ENCODE measurements around the gene CDHR2.

CDHR2 gene

DNA sequence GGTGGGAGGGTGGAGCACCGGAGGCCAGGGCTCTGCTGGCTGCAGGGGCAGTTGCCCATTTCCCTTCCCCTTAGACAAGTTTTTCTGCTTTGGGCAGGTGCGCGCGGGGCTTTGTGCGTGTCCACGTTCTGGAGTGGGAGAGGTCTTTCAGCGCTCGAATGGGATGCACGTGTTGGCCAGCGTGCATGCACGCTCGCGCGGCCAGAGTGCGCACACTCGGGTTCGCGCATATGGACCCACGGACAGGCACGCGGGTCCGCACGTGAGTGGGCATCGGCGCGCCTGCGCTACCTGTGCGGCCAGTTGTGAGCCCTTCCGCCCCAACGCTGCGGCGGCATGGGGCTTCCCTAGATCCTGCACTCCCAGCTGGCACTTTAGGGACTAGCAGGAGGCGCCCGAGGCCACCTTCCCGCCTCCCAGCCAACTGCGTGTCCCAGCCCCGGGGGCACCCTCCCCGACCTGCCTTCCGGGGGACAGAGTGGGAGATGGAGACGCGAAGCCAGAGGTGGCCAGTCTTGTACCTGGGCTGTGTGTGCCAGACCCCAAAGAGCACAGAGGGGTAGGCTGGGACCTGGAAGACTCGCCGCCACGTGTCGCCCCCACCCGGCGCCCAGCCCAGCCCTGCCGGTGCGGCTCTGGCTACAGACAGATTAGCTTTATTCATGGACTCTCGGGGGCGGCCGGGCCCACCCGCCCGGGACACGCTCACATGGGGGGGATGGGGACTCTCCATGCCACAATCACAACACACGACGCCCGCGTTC, 70.6 kb downstream of the CDHR2 start:
- FAIRE-seq (no peak), DNase-seq (ENCODE audit: insufficient read length, low spot score) (no peak)
- no peak for TF ChIP-seq SPI1 (IDR thresholded peaks at IDR 0.05; ENCODE audit: low read depth, low read length)
- TF ChIP-seq TAF1 (IDR thresholded peaks at IDR 0.05; ENCODE audit: low read depth, low read length): no peak
- TF ChIP-seq POLR2AphosphoS5 (IDR thresholded peaks at IDR 0.05; ENCODE audit: low read depth, low read length): no peak
- TF ChIP-seq PAX5 (IDR thresholded peaks at IDR 0.05; ENCODE audit: insufficient read depth, low read length, severe bottlenecking): no peak
- no peak for TF ChIP-seq POU2F2 (IDR thresholded peaks at IDR 0.05; ENCODE audit: low read depth, low read length)
- no peak for TF ChIP-seq POLR2A (IDR thresholded peaks at IDR 0.05; ENCODE audit: low read depth, low read length)

DNA sequence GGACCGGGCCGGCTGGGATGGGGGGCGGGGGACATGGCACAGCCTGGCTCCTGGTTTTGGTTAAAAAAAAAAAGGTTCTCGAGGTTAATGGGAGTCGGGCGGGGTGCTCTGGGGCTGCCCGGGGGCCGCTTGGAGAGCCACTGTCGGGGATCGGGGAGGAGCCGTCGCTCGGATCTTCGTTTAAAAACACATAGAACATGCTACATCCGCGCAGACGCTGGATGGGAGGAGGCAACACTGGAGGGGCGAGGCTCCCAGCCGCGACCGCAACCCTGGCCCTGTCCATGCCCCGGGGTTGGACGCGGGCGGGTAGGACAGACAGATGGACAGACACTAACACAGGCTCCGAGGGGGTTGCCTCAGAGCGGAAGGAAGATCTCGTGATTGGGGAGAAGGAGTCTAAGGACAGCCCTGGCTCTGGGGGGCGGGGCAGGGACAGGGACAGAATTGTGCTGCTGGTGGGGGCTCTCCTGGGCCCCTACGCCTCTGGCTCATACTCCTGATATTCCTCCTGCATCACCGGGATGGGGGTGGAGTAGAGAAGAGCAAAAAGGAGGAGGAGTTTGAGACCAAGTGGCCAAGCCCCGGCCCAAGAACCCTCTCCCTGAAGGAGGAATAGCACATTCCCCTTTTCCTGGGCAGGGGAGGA, 71.3 kb downstream of the CDHR2 start:
- FAIRE-seq (no peak), DNase-seq (ENCODE audit: insufficient read length, low spot score) (no peak)

DNA sequence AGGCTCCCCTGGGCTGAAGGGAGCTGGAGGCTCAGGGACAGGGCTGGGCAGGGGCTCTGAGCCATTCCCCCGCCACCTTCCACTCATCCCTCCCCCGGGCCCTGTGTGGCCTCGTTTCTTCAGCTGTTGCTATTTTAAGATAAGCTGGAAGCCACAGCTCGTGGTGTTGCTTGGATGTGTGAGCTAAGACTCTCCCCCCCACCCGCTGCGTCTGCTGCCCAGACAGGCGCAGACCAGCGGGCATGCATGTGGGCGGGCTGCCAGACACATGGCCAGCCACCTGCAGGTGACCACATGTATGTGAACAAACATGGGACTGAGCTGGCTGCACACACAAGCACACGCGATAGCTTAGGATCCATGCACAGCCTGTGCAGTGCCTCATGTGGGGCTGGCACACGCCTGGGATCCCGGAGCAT, 72.5 kb downstream of the CDHR2 start:
- no peak for DNase-seq (ENCODE audit: insufficient read length, low spot score)

More for the DNA sequence above, 71.3 kb downstream of the CDHR2 start:
- no peak for TF ChIP-seq POLR2A (IDR thresholded peaks at IDR 0.05; ENCODE audit: low read depth, low read length)

DNA sequence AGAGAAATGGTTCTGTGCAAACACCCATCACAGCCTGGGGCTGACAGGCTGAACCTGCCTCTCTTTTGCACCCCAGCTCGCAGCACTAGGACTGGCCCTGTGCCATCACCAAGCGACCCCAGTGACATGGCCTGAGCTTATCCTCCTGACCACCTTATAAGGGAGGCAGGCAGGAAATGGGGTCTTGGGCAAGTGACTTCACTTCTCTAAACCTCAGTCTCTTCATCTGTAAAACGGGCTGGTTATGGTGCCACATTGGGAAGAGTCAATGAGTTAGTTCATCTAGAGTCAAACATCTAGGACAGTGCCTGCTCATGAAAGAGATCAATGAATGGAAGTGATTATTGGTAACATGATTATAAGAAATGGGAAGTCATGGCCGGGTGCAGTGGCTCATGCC, 75.0 kb downstream of the CDHR2 start:
- TF ChIP-seq POU2F2 (IDR thresholded peaks at IDR 0.05; ENCODE audit: low read depth, low read length): no peak
- TF ChIP-seq PAX5 (IDR thresholded peaks at IDR 0.05; ENCODE audit: insufficient read depth, low read length, severe bottlenecking): no peak
- TF ChIP-seq SPI1 (IDR thresholded peaks at IDR 0.05; ENCODE audit: low read depth, low read length): no peak
- no peak for TF ChIP-seq POLR2A (IDR thresholded peaks at IDR 0.05; ENCODE audit: low read depth, low read length)
- no peak for TF ChIP-seq TAF1 (IDR thresholded peaks at IDR 0.05; ENCODE audit: low read depth, low read length)
- no peak for DNase-seq (ENCODE audit: insufficient read length, low spot score)
- FAIRE-seq: no peak

More for the DNA sequence above, 72.5 kb downstream of the CDHR2 start:
- FAIRE-seq: no peak
- TF ChIP-seq TAF1 (IDR thresholded peaks at IDR 0.05; ENCODE audit: low read depth, low read length): no peak
- TF ChIP-seq POLR2AphosphoS5 (IDR thresholded peaks at IDR 0.05; ENCODE audit: low read depth, low read length): no peak
- TF ChIP-seq PAX5 (IDR thresholded peaks at IDR 0.05; ENCODE audit: insufficient read depth, low read length, severe bottlenecking): no peak
- no peak for TF ChIP-seq POLR2A (IDR thresholded peaks at IDR 0.05; ENCODE audit: low read depth, low read length)
- no peak for TF ChIP-seq POU2F2 (IDR thresholded peaks at IDR 0.05; ENCODE audit: low read depth, low read length)
- TF ChIP-seq SPI1 (IDR thresholded peaks at IDR 0.05; ENCODE audit: low read depth, low read length): no peak

DNA sequence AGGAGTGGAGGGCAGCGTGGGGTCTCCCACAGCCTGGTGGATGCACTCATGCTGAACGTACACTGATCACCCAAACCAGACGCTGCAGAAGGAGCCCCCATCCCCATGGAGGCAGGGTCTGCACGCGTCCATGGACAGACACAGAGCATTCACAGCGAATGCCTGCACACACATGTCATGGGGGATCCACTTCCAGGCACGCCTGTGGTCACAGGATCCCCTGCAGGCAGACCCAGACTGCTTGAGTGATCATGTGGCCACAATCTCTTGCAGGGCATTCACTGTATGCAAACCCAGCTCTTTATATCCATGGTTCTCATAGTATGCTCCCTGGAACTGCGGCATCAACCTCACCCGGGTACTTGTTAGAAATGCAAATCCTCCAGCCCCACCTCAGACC, 75.8 kb downstream of the CDHR2 start:
- no peak for FAIRE-seq
- no peak for TF ChIP-seq POU2F2 (IDR thresholded peaks at IDR 0.05; ENCODE audit: low read depth, low read length)
- TF ChIP-seq PAX5 (IDR thresholded peaks at IDR 0.05; ENCODE audit: insufficient read depth, low read length, severe bottlenecking): no peak
- no peak for TF ChIP-seq SPI1 (IDR thresholded peaks at IDR 0.05; ENCODE audit: low read depth, low read length)
- TF ChIP-seq TAF1 (IDR thresholded peaks at IDR 0.05; ENCODE audit: low read depth, low read length): no peak
- no peak for TF ChIP-seq POLR2AphosphoS5 (IDR thresholded peaks at IDR 0.05; ENCODE audit: low read depth, low read length)
- TF ChIP-seq POLR2A (IDR thresholded peaks at IDR 0.05; ENCODE audit: low read depth, low read length): no peak
- no peak for DNase-seq (ENCODE audit: insufficient read length, low spot score)

DNA sequence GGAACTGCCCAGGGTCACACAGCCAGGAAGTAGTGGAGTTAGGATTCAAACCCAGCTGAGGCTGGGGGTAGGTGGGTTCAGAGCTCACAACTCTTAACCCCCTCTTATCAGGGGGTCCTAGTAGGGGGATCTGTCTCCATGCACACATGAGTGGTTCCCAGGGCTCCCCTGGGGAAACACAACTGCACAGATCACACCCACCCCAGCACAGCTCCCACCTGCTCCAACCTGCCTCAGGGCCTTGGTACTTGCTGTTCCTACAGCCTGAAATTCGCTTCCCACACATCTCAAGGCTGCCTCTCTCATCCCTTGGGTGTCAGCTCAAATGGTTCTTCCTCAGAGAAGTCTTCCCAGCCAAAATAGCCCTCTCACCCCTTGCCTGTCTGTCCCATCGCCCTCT, 76.4 kb downstream of the CDHR2 start:
- FAIRE-seq (no peak), DNase-seq (ENCODE audit: insufficient read length, low spot score) (no peak)
- TF ChIP-seq PAX5 (IDR thresholded peaks at IDR 0.05; ENCODE audit: insufficient read depth, low read length, severe bottlenecking) (no peak), POU2F2 (IDR thresholded peaks at IDR 0.05; ENCODE audit: low read depth, low read length) (no peak), POLR2AphosphoS5 (IDR thresholded peaks at IDR 0.05; ENCODE audit: low read depth, low read length) (no peak), POLR2A (IDR thresholded peaks at IDR 0.05; ENCODE audit: low read depth, low read length) (no peak), SPI1 (IDR thresholded peaks at IDR 0.05; ENCODE audit: low read depth, low read length) (no peak), TAF1 (IDR thresholded peaks at IDR 0.05; ENCODE audit: low read depth, low read length) (no peak)

DNA sequence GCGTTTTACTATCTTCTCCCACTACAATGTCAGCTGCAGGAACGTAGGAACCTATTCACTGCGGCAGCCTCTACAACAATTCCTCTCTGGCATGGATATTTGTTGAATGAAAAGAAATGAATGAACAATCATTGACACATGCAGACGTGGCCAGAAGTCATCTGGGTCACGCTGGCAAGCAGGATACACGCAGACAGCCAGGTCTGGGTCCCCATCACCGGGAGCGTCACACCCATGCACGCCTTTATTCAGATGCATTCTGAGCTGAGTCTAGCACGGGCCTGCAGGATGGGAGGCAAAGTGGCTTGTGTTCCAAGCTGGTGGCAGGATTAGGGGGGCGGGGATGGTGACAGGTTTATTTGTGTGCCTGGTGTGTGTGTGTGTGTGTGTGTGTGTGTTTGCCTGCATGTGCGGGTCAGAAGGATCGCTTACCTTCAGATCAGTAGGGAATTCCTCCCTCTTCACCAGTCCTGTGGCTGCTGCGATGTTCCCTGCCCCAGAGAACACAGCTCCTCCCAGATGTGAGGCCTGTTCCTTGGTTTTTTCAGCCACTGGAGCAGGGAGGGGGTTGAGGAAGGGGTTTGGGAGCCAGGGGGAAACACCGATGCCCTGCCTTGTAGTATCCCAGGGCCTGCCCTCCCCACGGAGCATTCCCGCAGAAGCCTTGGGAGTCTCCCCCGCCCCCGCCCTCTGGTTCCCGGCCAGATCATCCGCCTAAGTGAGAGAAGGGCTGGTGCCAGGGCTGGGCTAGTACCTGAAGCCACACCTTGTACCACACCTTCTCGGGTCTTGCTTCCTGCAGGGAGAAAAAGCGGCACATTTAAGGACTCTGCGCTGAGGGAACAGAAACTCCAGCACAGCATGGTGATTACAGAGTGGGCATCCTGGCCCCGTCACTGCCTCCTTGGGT, 77.1 kb downstream of the CDHR2 start:
- FAIRE-seq (no peak), DNase-seq (ENCODE audit: insufficient read length, low spot score) (no peak)
- TF ChIP-seq POLR2A (IDR thresholded peaks at IDR 0.05; ENCODE audit: low read depth, low read length) (no peak), PAX5 (IDR thresholded peaks at IDR 0.05; ENCODE audit: insufficient read depth, low read length, severe bottlenecking) (no peak), TAF1 (IDR thresholded peaks at IDR 0.05; ENCODE audit: low read depth, low read length) (no peak), POLR2AphosphoS5 (IDR thresholded peaks at IDR 0.05; ENCODE audit: low read depth, low read length) (no peak), SPI1 (IDR thresholded peaks at IDR 0.05; ENCODE audit: low read depth, low read length) (no peak), POU2F2 (IDR thresholded peaks at IDR 0.05; ENCODE audit: low read depth, low read length) (no peak)

DNA sequence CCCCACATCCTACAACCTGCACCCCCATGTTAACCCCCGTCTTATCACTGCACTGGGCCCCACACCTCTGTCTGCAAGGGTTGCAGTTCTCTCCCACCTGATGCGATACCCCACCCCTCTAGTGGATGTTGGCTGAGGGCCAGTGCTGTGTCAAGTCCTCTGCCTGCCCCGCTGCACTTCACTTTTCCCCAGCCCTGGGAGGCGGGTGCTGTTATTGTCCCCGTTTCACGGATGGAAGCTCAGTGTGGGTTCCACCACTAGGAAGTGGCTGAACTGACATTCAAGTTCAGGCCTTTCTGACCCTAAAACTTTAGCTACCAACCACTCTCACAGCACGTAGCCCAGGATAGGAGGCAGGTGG, 77.7 kb downstream of the CDHR2 start:
- TF ChIP-seq TAF1 (IDR thresholded peaks at IDR 0.05; ENCODE audit: low read depth, low read length) (no peak), POLR2AphosphoS5 (IDR thresholded peaks at IDR 0.05; ENCODE audit: low read depth, low read length) (no peak), POLR2A (IDR thresholded peaks at IDR 0.05; ENCODE audit: low read depth, low read length) (no peak)
- FAIRE-seq (no peak), DNase-seq (ENCODE audit: insufficient read length, low spot score) (no peak)

DNA sequence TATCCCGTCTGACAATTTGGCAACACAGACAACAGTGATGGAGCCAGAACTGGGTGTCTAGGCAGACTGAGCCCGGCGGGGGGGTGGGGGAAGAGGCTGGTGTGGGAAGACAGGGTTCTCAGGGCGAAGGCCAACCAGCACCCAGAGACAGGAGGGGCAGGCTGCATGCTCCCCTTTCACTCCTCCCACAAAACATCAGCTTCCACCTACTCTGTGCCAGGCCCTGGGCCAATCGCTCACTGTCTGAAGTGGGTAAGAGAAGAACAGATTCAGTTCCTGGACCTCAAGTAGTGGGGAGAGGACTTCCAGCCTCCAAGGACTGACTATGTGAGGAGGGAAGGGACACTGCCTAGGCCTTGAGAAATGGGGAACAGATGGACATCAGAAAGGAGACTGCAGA, 78.4 kb downstream of the CDHR2 start:
- FAIRE-seq: no peak
- TF ChIP-seq PAX5 (IDR thresholded peaks at IDR 0.05; ENCODE audit: insufficient read depth, low read length, severe bottlenecking): no peak
- TF ChIP-seq POLR2A (IDR thresholded peaks at IDR 0.05; ENCODE audit: low read depth, low read length): no peak
- TF ChIP-seq POU2F2 (IDR thresholded peaks at IDR 0.05; ENCODE audit: low read depth, low read length): no peak
- TF ChIP-seq SPI1 (IDR thresholded peaks at IDR 0.05; ENCODE audit: low read depth, low read length): no peak
- no peak for TF ChIP-seq TAF1 (IDR thresholded peaks at IDR 0.05; ENCODE audit: low read depth, low read length)
- no peak for TF ChIP-seq POLR2AphosphoS5 (IDR thresholded peaks at IDR 0.05; ENCODE audit: low read depth, low read length)
- no peak for DNase-seq (ENCODE audit: insufficient read length, low spot score)

Measured in GM12891 (cell line).